Testis (tissue), 2 donors: ENCODE results near the gene MT1B.

Source experiments
- CTCF ChIP-seq, 3 experiments: fragments of 450-650 bp in 2 of 3; fragments of 200-600 bp in 1 of 3; sonication (generic) in 1 of 3; IDR thresholded peaks; one replicate each; pipeline ENCODE4 v1.5.1; 2016 to 2019; ENCODE audit warnings: antibody characterized with exemption in 3 of 3, mild to moderate bottlenecking in 2 of 3, moderate library complexity in 1 of 3
- POLR2A ChIP-seq: fragments of 450-650 bp; IDR thresholded peaks from one replicate; pipeline ENCODE4 v1.6.1; 2017; ENCODE audit warnings: antibody characterized with exemption, mild to moderate bottlenecking, moderate library complexity

- TF ChIP-seq CTCF (IDR thresholded peaks at IDR 0.05) (no peak), POLR2A (no peak)
Measured at GRCh38 chr16:56623637-56624036, 28.0 kb upstream of the MT1B start.
